Smooth muscle cell (in vitro differentiated cells): Measurements from ENCODE around the gene HTATIP2. TPM values are rescaled to one million over a fixed set of nuclear protein-coding genes. Genes with fewer than 3 reads are reported as not detected.

Experiments used
- DNase-seq: peaks from one replicate; lab custom pipeline; 2025; ENCODE audit not compliant: unreplicated experiment; lab: John Stamatoyannopoulos, UW
- H2AFZ ChIP-seq: fragments of 200-600 bp; sonication (generic); 2 replicates; pipeline ENCODE4 v1.6.0; 2016; ENCODE audit warnings: antibody characterized with exemption, low read depth, mild to moderate bottlenecking
- H3F3A ChIP-seq: fragments of 200-600 bp; sonication (generic); 2 replicates; pipeline ENCODE4 v1.6.0; 2017; ENCODE audit warnings: antibody characterized with exemption, low read depth
- H3K27ac ChIP-seq: fragments of 200-600 bp; sonication (generic); 2 replicates; pipeline ENCODE4 v1.5.1; 2016; ENCODE audit warnings: low read depth, mild to moderate bottlenecking
- H3K27me3 ChIP-seq: fragments of 200-600 bp; sonication (generic); 2 replicates; pipeline ENCODE4 v1.6.1; 2016; ENCODE audit warnings: low read depth, mild to moderate bottlenecking
- H3K36me3 ChIP-seq: fragments of 200-600 bp; sonication (generic); 2 replicates; pipeline ENCODE4 v1.5.1; 2016; ENCODE audit warnings: low read depth
- H3K4me1 ChIP-seq: fragments of 200-600 bp; sonication (generic); 2 replicates; pipeline ENCODE4 v1.5.1; 2016; ENCODE audit warnings: low read depth
- H3K4me2 ChIP-seq: fragments of 200-600 bp; sonication (generic); 2 replicates; pipeline ENCODE4 v1.6.0; 2016; ENCODE audit warnings: mild to moderate bottlenecking
- H3K4me3 ChIP-seq: fragments of 200-600 bp; sonication (generic); 2 replicates; pipeline ENCODE4 v1.5.1; 2016; ENCODE audit warnings: mild to moderate bottlenecking
- H3K79me2 ChIP-seq: fragments of 200-600 bp; sonication (generic); 2 replicates; pipeline ENCODE4 v1.6.0; 2016; ENCODE audit warnings: low read depth, mild to moderate bottlenecking
- H3K9ac ChIP-seq: fragments of 200-600 bp; sonication (generic); 2 replicates; pipeline ENCODE4 v1.6.0; 2016; ENCODE audit warnings: low read depth
- H3K9me3 ChIP-seq: fragments of 200-600 bp; sonication (generic); replicated peaks from 2 replicates; pipeline ENCODE4 v1.5.1; 2016; ENCODE audit warnings: low read depth
- H4K20me1 ChIP-seq: fragments of 200-600 bp; sonication (generic); 2 replicates; pipeline ENCODE4 v1.6.0; 2016; ENCODE audit warnings: low read depth
- WGBS: methylation state at CpG from one replicate; pipeline ENCODE4 v1.1.7; 2016; ENCODE audit warnings: low lambda C conversion rate; 5-methylcytosine and 5-hydroxymethylcytosine counted together
- polyA plus RNA-seq: library from polyadenylated mRNA; unstranded; fragments of >200 nt; fragmentation: Nextera tagmentation; extraction: Ambion mirVana; gene quantifications from 2 replicates; pipeline ENCODE4 v1.2.1, GENCODE V29; 2016
- total RNA-seq: library from RNA; depleted of rRNA; stranded (reverse); fragments of >200 nt; gene quantifications from 2 replicates; pipeline ENCODE4 v1.2.3, GENCODE V29; 2014
- TF ChIP-seq, protein P1 (sequence below): fragments of 200-600 bp; sonication (generic); IDR thresholded peaks from 2 replicates; pipeline ENCODE4 v1.5.1; 2017; ENCODE audit warnings: borderline replicate concordance, mild to moderate bottlenecking, antibody characterized with exemption; ENCODE audit not compliant: insufficient read depth, poor library complexity, severe bottlenecking

The HTATIP2 gene
- total and polyA plus RNA-seq, 2 experiments from 2014 or later: 34.1 to 38.4 TPM

DNA sequence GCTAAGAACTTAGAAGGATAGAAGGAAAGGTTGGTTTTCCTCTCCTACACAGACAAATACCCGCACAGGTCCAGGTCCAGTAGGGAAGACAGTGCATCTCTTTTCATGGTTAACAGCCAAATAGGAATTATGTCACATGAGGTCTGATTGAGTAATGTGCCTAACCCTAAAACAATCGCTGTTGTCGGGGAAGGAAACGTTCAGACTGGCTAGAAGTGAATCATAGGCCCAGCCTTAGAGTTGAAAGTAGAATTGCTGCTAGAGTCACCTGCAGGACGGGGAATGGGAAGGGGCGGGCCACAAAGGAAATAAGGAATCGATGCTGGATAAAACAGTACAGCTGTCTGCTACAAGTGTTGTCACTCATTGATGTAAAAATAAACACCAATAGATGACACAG is 12.4 kb upstream of the HTATIP2 start:
- DNase-seq: no peak
- no peaks in the 10 kb centered on the region for H3K4me1 ChIP-seq
- H2AFZ ChIP-seq: no peak overlapping the region
- H3F3A ChIP-seq: no peaks in the 10 kb centered on the region
- WGBS: 89% methylated on average over 7 of the region's 7 CpGs
- no peak overlapping the region for H3K27ac ChIP-seq
- TF ChIP-seq, protein P1, sequence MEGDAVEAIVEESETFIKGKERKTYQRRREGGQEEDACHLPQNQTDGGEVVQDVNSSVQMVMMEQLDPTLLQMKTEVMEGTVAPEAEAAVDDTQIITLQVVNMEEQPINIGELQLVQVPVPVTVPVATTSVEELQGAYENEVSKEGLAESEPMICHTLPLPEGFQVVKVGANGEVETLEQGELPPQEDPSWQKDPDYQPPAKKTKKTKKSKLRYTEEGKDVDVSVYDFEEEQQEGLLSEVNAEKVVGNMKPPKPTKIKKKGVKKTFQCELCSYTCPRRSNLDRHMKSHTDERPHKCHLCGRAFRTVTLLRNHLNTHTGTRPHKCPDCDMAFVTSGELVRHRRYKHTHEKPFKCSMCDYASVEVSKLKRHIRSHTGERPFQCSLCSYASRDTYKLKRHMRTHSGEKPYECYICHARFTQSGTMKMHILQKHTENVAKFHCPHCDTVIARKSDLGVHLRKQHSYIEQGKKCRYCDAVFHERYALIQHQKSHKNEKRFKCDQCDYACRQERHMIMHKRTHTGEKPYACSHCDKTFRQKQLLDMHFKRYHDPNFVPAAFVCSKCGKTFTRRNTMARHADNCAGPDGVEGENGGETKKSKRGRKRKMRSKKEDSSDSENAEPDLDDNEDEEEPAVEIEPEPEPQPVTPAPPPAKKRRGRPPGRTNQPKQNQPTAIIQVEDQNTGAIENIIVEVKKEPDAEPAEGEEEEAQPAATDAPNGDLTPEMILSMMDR: no peak
- no peak overlapping the region for H3K4me3 ChIP-seq
- no peaks in the 10 kb centered on the region for H4K20me1 ChIP-seq
- no peak overlapping the region for H3K4me2 ChIP-seq
- no peak overlapping the region for H3K9ac ChIP-seq
- H3K36me3 ChIP-seq: no peaks in the 10 kb centered on the region
- H3K9me3 ChIP-seq: no peaks in the 10 kb centered on the region
- no peaks in the 10 kb centered on the region for H3K27me3 ChIP-seq
- no peaks in the 10 kb centered on the region for H3K79me2 ChIP-seq

DNA sequence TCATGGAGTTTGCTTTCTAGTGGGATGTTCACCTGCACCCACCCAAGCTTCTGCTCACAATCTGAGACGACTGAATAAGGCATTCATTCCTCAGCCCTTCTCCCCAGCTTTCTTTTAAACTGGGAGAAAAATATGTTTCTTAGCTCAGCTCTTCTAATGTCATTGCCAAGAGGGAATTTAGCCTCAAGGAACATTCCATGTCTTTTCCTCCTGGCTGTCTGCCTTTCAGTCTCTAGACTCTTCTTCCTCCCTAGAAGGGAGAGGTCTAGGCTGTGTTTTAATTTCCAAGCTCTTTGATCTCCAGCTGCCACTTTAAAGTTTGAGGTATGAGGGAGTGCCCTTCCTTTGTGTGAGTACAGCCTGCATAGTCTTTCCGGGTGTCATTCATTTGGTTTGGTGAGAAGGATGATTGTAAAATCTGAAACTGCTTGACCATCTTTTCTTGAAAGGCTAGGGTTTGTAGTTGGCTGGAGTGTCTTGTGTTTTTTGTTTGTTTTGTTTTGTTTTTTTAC is 11.7 kb upstream of the HTATIP2 start:
- Histone ChIP-seq H3K36me3 (no peaks in the 10 kb centered on the region), H3K9me3 (no peaks in the 10 kb centered on the region), H3K9ac (no peak overlapping the region), H3K4me3 (no peak overlapping the region), H3F3A (no peaks in the 10 kb centered on the region), H2AFZ (no peak overlapping the region), H3K79me2 (no peaks in the 10 kb centered on the region), H3K27ac (no peak overlapping the region), H3K4me1 (no peaks in the 10 kb centered on the region), H4K20me1 (no peaks in the 10 kb centered on the region), H3K4me2 (no peak overlapping the region), H3K27me3 (no peaks in the 10 kb centered on the region)
- TF ChIP-seq, protein P1: no peak
- WGBS: 58% methylated on average over 2 of the region's 2 CpGs
- DNase-seq: no peak

DNA sequence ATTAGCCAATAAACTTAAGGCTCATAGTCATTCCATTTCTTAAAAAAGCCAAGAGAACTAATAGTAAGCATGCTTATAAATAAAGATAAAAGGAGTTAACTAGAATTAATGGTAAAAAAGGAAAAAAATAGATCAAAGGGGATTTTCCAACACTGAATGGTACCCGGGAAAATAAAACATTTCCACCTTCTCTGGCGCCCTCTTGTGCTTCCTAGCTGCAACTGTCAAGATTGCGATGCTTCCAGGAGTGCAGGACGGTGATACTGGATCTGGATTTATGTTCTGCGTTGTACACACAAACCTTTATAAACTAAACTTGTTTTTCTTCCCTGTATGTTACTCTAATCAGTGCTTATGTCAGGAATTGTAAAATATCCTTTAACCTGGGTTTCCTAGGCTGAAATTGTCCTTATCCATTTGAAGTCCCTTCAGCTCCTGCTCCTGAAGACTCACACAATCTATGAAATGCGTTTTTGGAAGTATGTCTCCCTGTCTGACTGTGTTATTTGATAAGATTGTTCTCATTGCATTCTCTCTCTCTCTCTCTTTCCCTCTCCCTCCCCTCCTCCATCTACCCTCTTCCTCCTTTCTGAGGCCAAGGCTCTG is 9.6 kb upstream of the HTATIP2 start:
- no peaks in the 10 kb centered on the region for H3K79me2 ChIP-seq
- H3K9me3 ChIP-seq: no peaks in the 10 kb centered on the region
- H3K9ac ChIP-seq: no peak overlapping the region
- no peaks in the 10 kb centered on the region for H4K20me1 ChIP-seq
- no peaks in the 10 kb centered on the region for H3K4me1 ChIP-seq
- no peak overlapping the region for H3K4me3 ChIP-seq
- no peaks in the 10 kb centered on the region for H3K36me3 ChIP-seq
- WGBS: 21% methylated on average over 6 of the region's 6 CpGs
- H2AFZ ChIP-seq: no peak overlapping the region
- no peaks in the 10 kb centered on the region for H3F3A ChIP-seq
- TF ChIP-seq, protein P1: peak; percentile 81
- no peak overlapping the region for H3K4me2 ChIP-seq
- no peak for DNase-seq
- no peaks in the 10 kb centered on the region for H3K27me3 ChIP-seq
- H3K27ac ChIP-seq: no peak overlapping the region
